Endometrium (tissue), 2 donors: ENCODE results near the gene POLR1E.
"Not testable (repeated sequence)": the region's sequence is repeated elsewhere in the genome, so short reads cannot be mapped to it uniquely, and the experiment has no call there.

ENCODE experiments used
- FAIRE-seq: peaks from 2 replicates; lab custom pipeline; 2012; peaks lifted over from hg19 to GRCh38; lab: Jason Lieb, UNC
- donor health status: control.
- donor health status: control.

POLR1E gene

GRCh38 chr9:37504605-37505004, 18.9 kb downstream of the POLR1E start:
- no peak for FAIRE-seq

DNA sequence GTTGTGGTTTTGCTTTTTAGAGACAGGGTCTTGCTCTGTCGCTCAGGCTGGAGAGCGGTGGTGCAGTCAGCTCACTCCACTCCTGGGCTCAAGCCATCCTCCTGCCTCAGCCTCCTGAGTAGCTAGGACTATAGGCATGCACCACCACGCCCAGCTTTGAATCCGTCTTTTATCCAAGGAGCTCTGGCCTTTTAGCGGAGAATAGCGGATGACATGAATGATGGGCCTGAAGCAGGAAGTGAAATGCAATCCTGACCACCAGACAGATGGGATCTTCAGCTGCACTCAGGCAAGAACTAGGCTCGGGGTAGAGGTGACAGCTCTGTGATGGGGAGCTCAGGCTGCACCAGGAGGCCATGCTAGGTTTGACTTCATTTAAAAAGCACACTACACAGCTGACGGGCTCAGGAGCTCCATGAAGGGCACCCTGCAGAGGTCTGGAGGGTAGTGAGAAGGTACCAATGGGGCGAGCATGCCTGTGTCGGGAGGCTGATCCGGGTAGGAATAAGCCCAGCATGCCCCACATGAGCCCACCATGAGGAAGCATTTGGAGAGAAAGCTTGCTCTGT, 21.9 kb downstream of the POLR1E start:
- FAIRE-seq = no peak

DNA sequence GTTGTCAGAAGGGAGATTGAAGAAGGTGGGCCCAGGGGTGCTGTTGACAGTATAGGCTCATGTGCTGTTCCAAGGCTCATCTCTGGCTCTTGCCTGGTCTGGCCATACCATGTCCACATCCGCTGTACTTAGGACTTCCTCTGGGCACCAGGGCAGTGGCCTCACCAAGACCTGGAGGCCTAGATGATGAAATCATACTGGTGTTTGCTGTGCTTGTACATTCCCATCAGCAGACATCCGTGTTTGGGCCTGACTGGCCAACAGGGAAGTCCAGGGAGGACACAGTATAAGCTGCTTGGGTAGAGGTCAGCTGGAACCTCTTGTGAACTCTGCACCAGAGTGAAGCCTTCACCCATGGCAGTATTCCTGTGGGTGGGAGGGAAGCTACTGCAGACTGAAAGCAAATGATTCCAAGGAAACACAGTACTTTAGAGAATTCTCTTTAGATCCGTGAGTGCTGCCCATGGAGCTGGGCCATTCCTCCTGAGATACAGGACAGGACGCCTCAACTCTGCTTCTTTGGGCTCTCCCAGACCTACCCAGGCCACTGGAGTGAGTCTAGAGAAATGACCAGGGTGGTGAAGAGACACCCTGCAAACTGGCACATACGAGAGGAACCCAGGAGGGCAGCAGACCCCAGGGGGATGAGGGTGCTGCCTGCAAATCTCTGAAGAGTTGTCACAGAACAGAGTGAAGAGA, 22.5 kb downstream of the POLR1E start:
- no peak for FAIRE-seq

- no peak for FAIRE-seq
These were observed 23.1 kb downstream of the POLR1E start for GRCh38 chr9:37508834-37509206.

- no peak for FAIRE-seq
These were observed 23.8 kb downstream of the POLR1E start for GRCh38 chr9:37509536-37509935.

DNA sequence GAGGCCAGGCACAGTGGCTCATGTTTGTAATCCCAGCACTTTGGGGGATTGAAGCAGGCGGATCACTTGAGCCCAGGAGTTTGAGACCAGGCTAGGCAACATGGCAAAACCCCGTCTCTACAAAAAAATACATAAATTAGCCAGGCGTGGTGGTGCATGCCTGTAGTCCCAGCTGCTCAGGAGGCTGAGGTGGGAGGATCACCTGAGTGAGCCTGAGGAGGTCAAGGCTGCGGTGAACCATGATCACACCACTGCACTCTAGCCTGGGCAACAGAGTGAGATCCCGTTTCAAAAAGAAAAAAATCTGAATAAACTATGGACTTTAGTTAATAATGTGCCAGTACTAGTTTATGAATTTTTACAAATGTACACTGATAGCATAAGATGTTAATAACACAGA, 24.3 kb downstream of the POLR1E start:
- not testable (repeated sequence) for FAIRE-seq

DNA sequence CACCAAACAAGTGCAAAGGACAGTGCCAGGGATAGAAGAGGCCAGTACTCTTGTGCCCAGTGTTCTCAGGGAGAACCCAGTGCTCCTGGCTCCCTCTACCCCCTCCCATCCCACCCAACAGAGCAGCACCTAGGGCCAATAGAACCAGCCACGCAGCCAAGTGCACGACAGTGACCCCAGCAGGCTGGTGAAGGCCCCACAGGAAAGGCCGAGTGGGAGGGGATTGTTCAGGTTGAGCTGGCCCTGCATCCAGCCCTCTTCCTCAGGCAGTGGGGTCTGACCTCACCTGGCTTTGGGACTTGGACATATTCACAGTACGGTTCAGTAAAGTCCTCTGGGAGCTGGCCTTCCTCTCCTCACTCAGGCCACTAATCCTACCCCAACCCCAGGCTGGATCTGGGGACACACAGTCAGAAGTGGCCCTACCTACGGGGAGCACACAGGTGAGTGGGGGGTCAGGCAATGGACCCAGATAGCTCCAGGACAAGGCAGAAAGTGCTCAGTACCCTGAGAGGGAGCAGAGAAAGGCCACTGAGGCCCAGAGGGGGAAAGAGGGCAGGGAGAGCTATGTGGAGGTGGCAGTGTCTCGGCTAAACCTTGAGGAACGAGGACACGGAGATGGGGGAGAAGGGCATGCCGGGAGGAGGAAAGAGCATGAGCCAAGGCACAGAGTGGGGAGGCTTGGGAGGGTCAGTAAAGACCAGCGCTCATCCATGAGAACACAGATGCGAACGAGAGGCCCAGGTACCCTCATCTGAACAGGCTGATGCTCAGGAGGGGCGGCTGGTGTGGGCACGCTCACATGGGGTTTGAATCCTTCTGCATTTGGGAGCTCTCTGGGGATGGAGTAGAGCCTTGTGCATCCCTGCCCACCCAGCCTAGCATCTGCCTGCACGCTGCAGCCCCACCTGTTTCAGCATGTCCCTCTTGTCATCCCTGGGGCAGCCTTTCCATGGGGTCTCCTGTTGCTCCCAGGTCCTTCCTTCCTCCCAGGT, 25.6 kb downstream of the POLR1E start:
- no peak for FAIRE-seq

DNA sequence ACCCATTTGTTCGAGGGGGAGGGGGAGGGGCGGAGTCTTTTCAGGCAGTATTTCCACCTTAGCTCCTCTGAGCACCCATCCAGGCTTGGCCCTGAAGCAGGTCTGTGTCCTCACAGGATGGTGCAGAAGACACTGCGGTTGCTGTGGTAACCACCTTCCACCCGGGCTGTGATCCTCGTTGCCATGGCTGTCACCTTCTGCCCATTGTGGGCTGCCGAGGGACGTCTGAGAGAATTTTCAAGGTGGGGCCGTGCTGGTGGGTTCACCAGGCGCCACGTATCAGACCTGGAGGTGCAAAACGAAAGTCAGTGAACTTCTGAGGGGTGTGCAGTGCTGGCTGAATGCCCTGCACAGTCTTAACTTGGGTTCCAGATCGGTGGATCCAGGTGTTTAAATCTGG, 26.7 kb downstream of the POLR1E start:
- no peak for FAIRE-seq

GRCh38 chr9:37514415-37514814, 28.7 kb downstream of the POLR1E start:
- not testable (repeated sequence) for FAIRE-seq

DNA sequence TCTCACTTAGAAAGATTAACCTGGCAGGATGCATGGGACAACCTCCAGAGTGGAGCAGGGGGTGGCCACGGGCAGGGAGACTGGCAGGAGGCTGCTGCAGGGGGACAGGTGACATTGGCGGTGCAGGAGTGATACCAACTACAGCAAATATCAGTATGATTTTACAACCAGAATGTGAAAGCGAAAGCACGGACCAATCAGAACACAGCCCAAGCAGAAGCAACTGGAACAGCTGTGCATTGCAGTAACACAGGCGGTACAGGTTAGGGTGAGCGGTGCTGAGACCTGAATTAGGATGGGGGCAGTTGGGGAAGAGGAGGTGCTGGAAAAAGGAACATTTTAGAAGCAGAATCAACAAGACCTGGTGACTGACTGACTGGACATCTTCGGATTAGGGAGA, 29.3 kb downstream of the POLR1E start:
- FAIRE-seq = no peak

DNA sequence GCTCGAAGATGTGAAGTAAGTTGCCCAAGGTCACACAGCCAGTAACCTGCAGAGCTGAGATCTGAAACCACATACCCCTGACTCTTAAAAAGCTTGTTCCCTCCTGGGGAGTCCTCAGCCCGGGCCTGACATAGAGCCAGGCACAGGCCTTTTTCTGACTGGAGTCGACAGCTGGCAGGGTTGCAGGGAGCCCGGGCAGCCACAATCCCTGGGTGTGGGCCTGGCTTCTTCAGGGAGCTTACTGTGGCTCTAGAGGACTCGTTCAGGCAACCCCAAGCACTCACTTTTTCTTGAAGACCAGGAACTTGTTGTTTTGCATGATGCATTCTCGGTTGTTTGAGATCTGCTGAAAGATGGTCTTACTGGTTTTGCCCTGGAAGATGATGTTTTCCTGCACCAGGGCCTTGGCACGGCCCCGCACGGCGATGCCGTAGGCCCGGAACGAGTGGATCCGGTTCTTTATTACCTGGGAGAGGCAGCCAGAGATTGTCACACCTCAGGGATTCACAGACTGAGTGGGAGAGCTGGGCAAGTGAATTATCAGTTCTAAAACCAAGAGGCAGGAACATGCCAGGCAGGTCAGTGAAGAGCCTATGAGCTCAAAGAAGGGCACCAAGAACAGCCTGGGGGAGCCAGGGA, 30.0 kb downstream of the POLR1E start:
- no peak for FAIRE-seq

- no peak for FAIRE-seq
These were observed 32.2 kb downstream of the POLR1E start for GRCh38 chr9:37517923-37518322.

DNA sequence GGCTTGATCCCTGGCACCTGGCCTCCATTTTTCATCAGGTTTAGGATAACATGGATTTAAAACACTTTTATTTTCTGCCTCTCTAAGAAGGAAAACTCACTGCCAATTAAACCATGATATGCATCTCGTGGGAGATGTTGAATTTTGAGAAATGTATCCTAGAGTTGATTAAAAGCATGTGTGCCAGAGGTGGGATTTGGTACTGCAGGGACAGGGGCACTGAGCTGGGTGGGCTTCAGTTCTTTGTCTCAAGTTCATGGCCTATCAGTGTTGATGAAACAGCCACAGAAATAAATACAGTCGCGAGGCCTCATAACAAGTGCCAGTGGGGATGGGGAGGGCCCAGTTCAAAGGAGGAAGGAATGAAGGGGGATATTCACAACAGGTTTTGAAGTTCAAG, 34.9 kb downstream of the POLR1E start:
- no peak for FAIRE-seq

GRCh38 chr9:37521111-37521510, 35.4 kb downstream of the POLR1E start:
- FAIRE-seq = no peak

DNA sequence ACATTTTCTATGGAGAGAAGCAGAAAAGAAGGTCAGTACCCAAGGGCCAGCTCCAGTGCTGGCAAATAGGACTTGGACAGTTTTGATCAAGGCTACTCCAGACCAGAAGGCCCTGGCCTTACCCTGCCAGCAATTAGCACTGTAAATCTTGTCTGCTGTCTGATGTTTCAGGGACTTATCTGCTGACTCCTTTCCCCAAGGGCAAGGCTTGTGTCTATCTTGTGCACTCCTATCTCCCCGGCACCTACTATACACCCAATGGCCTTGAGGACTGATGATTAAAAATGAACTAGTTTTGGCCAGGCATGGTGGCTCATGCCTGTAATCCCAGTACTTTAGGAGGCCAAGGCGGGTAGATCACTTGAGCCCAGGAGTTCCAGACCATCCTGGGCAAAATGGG, 37.2 kb downstream of the POLR1E start:
- FAIRE-seq = no peak

- FAIRE-seq = no peak
These were observed 38.2 kb downstream of the POLR1E start for GRCh38 chr9:37523916-37524315.

DNA sequence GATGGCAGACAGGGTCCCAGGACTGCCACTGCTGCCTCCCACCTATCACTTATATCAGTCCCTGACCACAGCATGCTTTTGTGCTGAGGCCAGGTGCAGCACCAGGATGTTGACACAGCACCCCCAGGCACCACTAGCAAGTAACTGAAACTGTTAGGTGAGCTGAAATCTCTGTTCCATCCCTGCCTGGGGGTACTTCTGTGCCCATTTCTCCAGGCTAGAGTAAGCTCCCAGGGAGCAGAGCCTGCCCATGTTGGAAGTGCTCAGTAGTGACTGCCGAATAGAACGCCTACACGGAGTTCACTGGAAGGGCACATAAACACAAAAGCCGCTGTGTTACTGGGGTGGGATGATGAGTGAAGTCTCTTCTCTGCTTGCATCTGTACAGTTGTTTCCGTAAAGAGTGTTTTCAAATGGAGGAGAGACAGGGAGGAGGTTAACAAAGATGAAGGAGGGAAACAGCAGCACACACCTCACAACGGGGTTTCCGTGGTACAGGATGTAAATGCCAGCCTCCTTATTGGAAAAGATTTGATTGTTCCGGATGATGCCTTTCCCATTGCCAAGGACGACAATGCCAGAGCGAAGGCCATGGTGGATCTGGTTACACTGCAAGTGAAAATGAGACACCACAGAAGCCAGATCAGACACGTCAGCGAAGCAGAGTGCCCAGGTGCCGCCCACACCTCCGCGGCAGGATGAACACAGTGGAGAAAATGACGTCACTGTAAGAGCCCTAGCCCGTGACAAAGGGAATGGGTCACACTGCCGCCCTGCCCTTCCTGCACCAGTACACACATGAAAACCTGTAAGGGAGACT, 43.1 kb downstream of the POLR1E start:
- FAIRE-seq = no peak

DNA sequence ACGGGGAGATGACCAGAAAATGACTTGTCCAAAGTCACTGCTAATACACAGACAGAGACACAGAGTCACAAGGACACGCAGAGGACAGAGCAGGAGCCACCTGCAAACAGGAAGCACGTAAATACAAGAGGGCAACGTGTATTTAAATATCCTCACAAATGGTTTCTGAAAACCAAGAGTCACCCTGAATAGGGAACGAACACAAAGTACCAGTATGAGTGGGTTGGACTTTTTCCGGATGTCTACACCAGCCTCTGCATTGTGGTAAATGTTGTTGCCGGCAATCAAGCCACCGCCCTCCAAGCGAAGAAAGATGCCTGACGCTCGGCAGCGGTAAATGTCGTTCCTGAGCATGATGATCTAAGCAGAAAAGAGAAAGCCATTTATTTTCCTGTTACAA, 46.0 kb downstream of the POLR1E start:
- no peak for FAIRE-seq

GRCh38 chr9:37534412-37534811, 48.7 kb downstream of the POLR1E start:
- no peak for FAIRE-seq

GRCh38 chr9:37534901-37535300, 49.2 kb downstream of the POLR1E start:
- FAIRE-seq = no peak

- no peak for FAIRE-seq
These were observed 52.4 kb downstream of the POLR1E start for GRCh38 chr9:37538099-37538498.

- FAIRE-seq = no peak
These were observed 53.9 kb downstream of the POLR1E start for GRCh38 chr9:37539634-37540033.
